GM12878 (cell line): ENCODE results near the gene KDF1. TPM values are rescaled to one million over a fixed set of nuclear protein-coding genes. Genes with fewer than 3 reads are reported as not detected.
A peak's percentile ranks its signal among the peaks of the same experiment; 100 is the strongest.

Experiments
- ATAC-seq: fragments of 200-7000 bp; cut with Tn5 transposase; 3 replicates; pipeline ENCODE4 v1.9.1; 2020; ENCODE audit warnings: mild to moderate bottlenecking, moderate library complexity
- BruUV-seq: library from RNA; stranded (reverse); fragments of 400-500 nt; replicated peaks from 2 replicates; lab custom pipeline; 2021; lab: Mats Ljungman, UMichigan
- CTCF ChIA-PET: fragments of 300-600 bp; sonication (Branson Sonifier 250); formaldehyde crosslinking; extraction: SDS; loops from one replicate; lab custom pipeline; 2021; ENCODE audit warnings: inconsistent platforms; lab: Yijun Ruan, JAX
- POLR2A ChIA-PET: fragments of 350-600 bp; formaldehyde crosslinking; extraction: SDS; loops from one replicate; lab custom pipeline; 2021; ENCODE audit warnings: inconsistent platforms; lab: Charles Lee
- RAD21 ChIA-PET: fragments of 300-600 bp; sonication (Branson Sonifier 250); formaldehyde crosslinking; loops from one replicate; lab custom pipeline; 2023; ENCODE audit warnings: antibody characterized with exemption; ENCODE audit not compliant: unreplicated experiment; lab: Charles Lee
- SMC1A ChIA-PET: fragments of 300-600 bp; sonication (Branson Sonifier 250); formaldehyde crosslinking; loops from one replicate; lab custom pipeline; 2023; ENCODE audit not compliant: unreplicated experiment, uncharacterized antibody; lab: Charles Lee
- DNase-seq: peaks from one replicate; pipeline ENCODE4 v3.0.0-alpha.2; 2011; ENCODE audit warnings: low read depth, low spot score
- FAIRE-seq: peaks from 3 replicates; lab custom pipeline; 2011; peaks lifted over from hg19 to GRCh38; lab: Jason Lieb, UNC
- H2AFZ ChIP-seq: 2 replicates; pipeline ENCODE4 v1.6.0; 2011; ENCODE audit warnings: low read depth, low read length, control low read depth; ENCODE audit not compliant: control insufficient read depth
- H3K27ac ChIP-seq: 2 replicates; pipeline ENCODE4 v1.5.1; 2011; ENCODE audit warnings: control low read depth; ENCODE audit not compliant: control insufficient read depth, insufficient read depth
- H3K27me3 ChIP-seq, 2 experiments: replicated peaks in 1 of 2; 2 replicates each; pipeline versions ENCODE4 v1.6.0 to v1.6.1; 2011; ENCODE audit warnings: low read length in 1 of 2; ENCODE audit not compliant: control insufficient read depth in 2 of 2, insufficient read depth in 2 of 2
- H3K36me3 ChIP-seq, 2 experiments: 2 replicates each; pipeline ENCODE4 v1.5.1; 2011; ENCODE audit warnings: low read length in 1 of 2; ENCODE audit not compliant: control insufficient read depth in 2 of 2, insufficient read depth in 2 of 2
- H3K4me1 ChIP-seq: 2 replicates; pipeline ENCODE4 v1.6.1; 2011; ENCODE audit warnings: mild to moderate bottlenecking, low read length, moderate library complexity, mixed read lengths; ENCODE audit not compliant: control insufficient read depth, insufficient read depth
- H3K4me2 ChIP-seq: 2 replicates; pipeline ENCODE4 v1.6.0; 2011; ENCODE audit warnings: control low read depth; ENCODE audit not compliant: control insufficient read depth, insufficient read depth
- H3K4me3 ChIP-seq: fragments of 200-600 bp; sonication (generic); 2 replicates; pipeline ENCODE4 v1.5.1; 2016
- H3K79me2 ChIP-seq: 2 replicates; pipeline ENCODE4 v1.6.0; 2011; ENCODE audit warnings: low read length; ENCODE audit not compliant: control insufficient read depth, insufficient read depth
- H3K9ac ChIP-seq: 2 replicates; pipeline ENCODE4 v1.8.0; 2011; ENCODE audit warnings: low read length, control low read depth, mixed read lengths; ENCODE audit not compliant: control insufficient read depth, insufficient read depth
- H3K9me3 ChIP-seq: replicated peaks from 3 replicates; pipeline ENCODE4 v1.5.1; 2011; ENCODE audit warnings: mild to moderate bottlenecking, low read length; ENCODE audit not compliant: control insufficient read depth, insufficient read depth
- H4K20me1 ChIP-seq: 2 replicates; pipeline ENCODE4 v1.6.0; 2011; ENCODE audit not compliant: control insufficient read depth, insufficient read depth
- CEBPB ChIP-seq, 2 experiments: fragments of 150-350 bp in 1 of 2; IDR thresholded peaks; 2 replicates each; pipeline ENCODE4 v1.6.1; 2012 to 2014; ENCODE audit warnings: low read depth in 2 of 2, low read length in 2 of 2, borderline replicate concordance in 1 of 2, inconsistent platforms in 1 of 2
- CTCF ChIP-seq, 3 experiments: IDR thresholded peaks in 2 of 3; conservative IDR thresholded peaks in 1 of 3; 2 replicates each; pipeline ENCODE4 v1.5.1; 2011; ENCODE audit warnings: low read depth in 3 of 3, low read length in 3 of 3, mild to moderate bottlenecking in 3 of 3, control low read depth in 2 of 3, moderate library complexity in 2 of 3, inconsistent platforms in 1 of 3, mixed read lengths in 1 of 3; ENCODE audit not compliant: control insufficient read depth in 2 of 3, insufficient read depth in 1 of 3; ENCODE audit errors: extremely low read depth in 1 of 3
- DPF2 ChIP-seq: fragments of 450-650 bp; IDR thresholded peaks from 2 replicates; pipeline ENCODE4 v1.6.1; 2017; ENCODE audit warnings: mild to moderate bottlenecking
- IRF4 ChIP-seq: IDR thresholded peaks from 2 replicates; pipeline ENCODE4 v1.6.1; 2011; ENCODE audit warnings: low read depth, low read length
- MYB ChIP-seq: fragments of 150-350 bp; IDR thresholded peaks from 2 replicates; pipeline ENCODE4 v1.6.1; 2014; ENCODE audit warnings: mild to moderate bottlenecking, low read depth, low read length, borderline replicate concordance
- SMARCA5 ChIP-seq: fragments of 450-650 bp; IDR thresholded peaks from 2 replicates; pipeline ENCODE4 v1.6.1; 2017; ENCODE audit warnings: mild to moderate bottlenecking
- SPI1 ChIP-seq: IDR thresholded peaks from 2 replicates; pipeline ENCODE4 v1.6.1; 2011; ENCODE audit warnings: low read depth, mild to moderate bottlenecking, low read length, moderate library complexity, borderline replicate concordance; ENCODE audit not compliant: insufficient read depth
- SREBF1 ChIP-seq: IDR thresholded peaks from 2 replicates; pipeline ENCODE4 v1.6.1; 2012; ENCODE audit warnings: mild to moderate bottlenecking, low read length
- TBL1XR1 ChIP-seq: IDR thresholded peaks from 2 replicates; pipeline ENCODE4 v1.6.1; 2012; ENCODE audit warnings: low read depth, low read length, improper control_type of control experiment
- TCF12 ChIP-seq: IDR thresholded peaks from 2 replicates; pipeline ENCODE4 v1.6.1; 2011; ENCODE audit warnings: low read depth, mild to moderate bottlenecking, low read length
- YY1 ChIP-seq: IDR thresholded peaks from 2 replicates; pipeline ENCODE4 v1.6.1; 2011; ENCODE audit warnings: low read depth, mild to moderate bottlenecking, low read length
- ZBED1 ChIP-seq: IDR thresholded peaks from 2 replicates; pipeline ENCODE4 v1.6.1; 2016; ENCODE audit warnings: borderline replicate concordance
- WGBS: methylation state at CpG from one replicate; pipeline ENCODE4 v1.1.6; 2016; ENCODE audit warnings: low lambda C conversion rate; ENCODE audit not compliant: insufficient replicate concordance, insufficient coverage; ENCODE audit errors: missing lambda C conversion rate; 5-methylcytosine and 5-hydroxymethylcytosine counted together
- in situ Hi-C: fragments of 300-500 bp; cut with MboI; formaldehyde crosslinking; loops from 9 replicates; pipeline ENCODE4 v1.14.3; 2018; ENCODE audit warnings: mixed read lengths
- intact Hi-C: fragments of 100-400 bp; cut with micrococcal nuclease; formaldehyde crosslinking; loops from one replicate; pipeline ENCODE4 v1.14.2; 2022; ENCODE audit not compliant: unreplicated experiment
- polyA plus RNA-seq, 11 experiments: library from polyadenylated mRNA; depleted of rRNA in 4 of 11; unstranded in 6 of 11; stranded (reverse) in 5 of 11; fragments of >200 nt; fragmentation: Nextera tagmentation in 4 of 11; fragmentation: Illumina TruSeq in 1 of 11; extraction: Ambion mirVana in 4 of 11; extraction: Trizol in 1 of 11; gene quantifications; 1 replicate in 1 of 11; 2 replicates in 10 of 11; pipeline versions ENCODE4 v1.2.1 to v1.2.3, GENCODE V29; 2011 to 2016; ENCODE audit warnings: inconsistent platforms in 2 of 11, missing spikeins in 2 of 11, low read depth in 1 of 11
- total RNA-seq, 4 experiments: library from RNA; depleted of rRNA in 3 of 4; stranded (reverse); fragments of >200 nt in 3 of 4; fragmentation: Illumina TruSeq in 1 of 4; extraction: Trizol in 1 of 4; gene quantifications; 2 replicates each; pipeline versions ENCODE4 v1.2.1 to v1.2.3, GENCODE V29; 2013 to 2021
- TF ChIP-seq, protein P1 (sequence below): IDR thresholded peaks from 2 replicates; pipeline ENCODE4 v1.6.1; 2012; ENCODE audit warnings: low read depth, low read length, improper control_type of control experiment

The KDF1 gene
- total and polyA plus RNA-seq, 10 of the 15 experiments (the other 5 are each of a cell fraction or from before 2014, with no cell fraction given) = 0.03 to 0.13 (median 0.04) TPM; not detected in 7

GRCh38 chr1:26932531-26932930 is 27.7 kb downstream of the KDF1 start:
- DNase-seq = peak; percentile 37
- no peak overlapping the region for H2AFZ ChIP-seq
- no peak overlapping the region for H3K9ac ChIP-seq
- ATAC-seq = peak; percentile 98
- BruUV-seq = no TSS peak
- peaks cover 2% of the 10 kb centered on the region for H3K79me2 ChIP-seq
- ChIA-PET RAD21 (no interaction called here), SMC1A (no interaction called here), CTCF (no interaction called here), POLR2A (interaction anchor here (0.7 kb wide), 1 partner anchor 11 kb away, joined by 3 read pairs; no protein-coding TSS in a partner anchor)
- no peaks in the 10 kb centered on the region for H3K27me3 ChIP-seq
- intact Hi-C loops (no loop called here), in situ Hi-C loops (no loop called here)
- TF ChIP-seq SREBF1 (no peak), ZBED1 (no peak), DPF2 (0 out of 2 replicates have a peak, but pooled peaks have one; percentile 30), TBL1XR1 (no peak), SMARCA5 (0 out of 2 replicates have a peak, but pooled peaks have one; percentile 26), CTCF (IDR thresholded peaks at IDR 0.05 in 2 of 3, conservative IDR thresholded peaks at IDR 0.05 in 1 of 3; ENCODE audit: control insufficient read depth in 2 of 3, extremely low read depth in 1 of 3, insufficient read depth in 1 of 3, low read depth in 3 of 3, low read length in 3 of 3) (no peak), TCF12 (no peak), SPI1 (peak; percentile 94), YY1 (no peak), CEBPB (IDR thresholded peaks at IDR 0.05; ENCODE audit: borderline replicate concordance in 1 of 2, low read depth in 2 of 2, low read length in 2 of 2) (0 out of 4 replicates have a peak, but pooled peaks of 1 of the 2 experiments have one; percentile 40), MYB (no peak), IRF4 (peak; percentile 74; the same call in 1 of the 2 replicates)
- TF ChIP-seq, protein P1, sequence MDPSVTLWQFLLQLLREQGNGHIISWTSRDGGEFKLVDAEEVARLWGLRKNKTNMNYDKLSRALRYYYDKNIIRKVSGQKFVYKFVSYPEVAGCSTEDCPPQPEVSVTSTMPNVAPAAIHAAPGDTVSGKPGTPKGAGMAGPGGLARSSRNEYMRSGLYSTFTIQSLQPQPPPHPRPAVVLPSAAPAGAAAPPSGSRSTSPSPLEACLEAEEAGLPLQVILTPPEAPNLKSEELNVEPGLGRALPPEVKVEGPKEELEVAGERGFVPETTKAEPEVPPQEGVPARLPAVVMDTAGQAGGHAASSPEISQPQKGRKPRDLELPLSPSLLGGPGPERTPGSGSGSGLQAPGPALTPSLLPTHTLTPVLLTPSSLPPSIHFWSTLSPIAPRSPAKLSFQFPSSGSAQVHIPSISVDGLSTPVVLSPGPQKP = no peak
- peak; percentile 84 for FAIRE-seq
- H3K4me3 ChIP-seq = no peak overlapping the region
- no peak overlapping the region for H3K27ac ChIP-seq
- peaks cover 4% of the 10 kb centered on the region; the same call in 1 of the 2 replicates for H3K4me1 ChIP-seq
- 34% methylated on average over 3 of the region's 3 CpGs for WGBS
- no peaks in the 10 kb centered on the region for H3K9me3 ChIP-seq
- no peaks in the 10 kb centered on the region for H4K20me1 ChIP-seq
- H3K36me3 ChIP-seq = peaks cover 8 to 12% of the 10 kb centered on the region in 2 experiments; a peak in 3 of 4 replicates
- H3K4me2 ChIP-seq = no peak overlapping the region
